SK-N-SH (cell line): Measurements from ENCODE around the gene RAPGEFL1. TPM values are rescaled to one million over a fixed set of nuclear protein-coding genes. Genes with fewer than 3 reads are reported as not detected.

Experiments used
- CTCF ChIA-PET: fragments of 300-600, 350-600 bp; formaldehyde crosslinking; extraction: SDS; loops from one replicate; lab custom pipeline; 2021; lab: Yijun Ruan, JAX
- POLR2A ChIA-PET: fragments of 350-600 bp; sonication (Branson Sonifier 250); formaldehyde crosslinking; extraction: SDS; loops from one replicate; lab custom pipeline; 2020; ENCODE audit warnings: antibody characterized with exemption, inconsistent platforms; lab: Yijun Ruan, JAX
- DNase-seq: peaks from one replicate; pipeline ENCODE4 v3.0.0; 2012
- H2AFZ ChIP-seq: fragments of 200-600 bp; sonication (generic); 2 replicates; pipeline ENCODE4 v1.8.1; 2016; ENCODE audit warnings: antibody characterized with exemption, mild to moderate bottlenecking, low read depth
- H3F3A ChIP-seq: fragments of 200-600 bp; sonication (generic); replicated peaks from 2 replicates; pipeline ENCODE3; 2016; ENCODE audit warnings: antibody characterized with exemption, mild to moderate bottlenecking; ENCODE audit not compliant: insufficient read depth
- H3K27ac ChIP-seq, 2 experiments: fragments of 200-500 bp in 1 of 2; fragments of 200-600 bp in 1 of 2; sonication (Bioruptor generic) in 1 of 2; sonication (generic), shearing (Covaris generic) in 1 of 2; 2 replicates each; pipeline versions ENCODE4 v1.5.1 to v1.6.1; 2014 to 2016; ENCODE audit warnings: low read depth in 2 of 2, inconsistent platforms in 1 of 2, low read length in 1 of 2, mild to moderate bottlenecking in 1 of 2, mixed read lengths in 1 of 2
- H3K27me3 ChIP-seq: fragments of 200-600 bp; sonication (generic), shearing (Covaris generic); 2 replicates; pipeline ENCODE4 v1.6.1; 2016; ENCODE audit warnings: mixed run types; ENCODE audit not compliant: insufficient read depth
- H3K36me3 ChIP-seq, 2 experiments: fragments of 200-500 bp in 1 of 2; fragments of 200-600 bp in 1 of 2; sonication (Bioruptor generic) in 1 of 2; sonication (generic) in 1 of 2; replicated peaks in 1 of 2; 2 replicates each; pipeline versions ENCODE3 to v1.5.1; 2014 to 2016; ENCODE audit warnings: low read length in 1 of 2, mild to moderate bottlenecking in 1 of 2; ENCODE audit not compliant: insufficient read depth in 2 of 2, control insufficient read depth in 1 of 2
- H3K4me1 ChIP-seq, 2 experiments: fragments of 200-500 bp in 1 of 2; fragments of 200-600 bp in 1 of 2; sonication (Bioruptor generic) in 1 of 2; sonication (generic), shearing (Covaris generic) in 1 of 2; 2 replicates each; pipeline versions ENCODE4 v1.5.1 to v1.6.1; 2014 to 2016; ENCODE audit warnings: low read depth in 1 of 2, low read length in 1 of 2, mixed run types in 1 of 2; ENCODE audit not compliant: insufficient read depth in 2 of 2, control insufficient read depth in 1 of 2
- H3K4me2 ChIP-seq: fragments of 200-600 bp; sonication (generic), shearing (Covaris generic); 2 replicates; pipeline ENCODE4 v1.6.1; 2017; ENCODE audit warnings: mixed run types
- H3K4me3 ChIP-seq, 2 experiments: fragments of 200-500 bp in 1 of 2; fragments of 200-600 bp in 1 of 2; sonication (Bioruptor generic) in 1 of 2; sonication (generic), shearing (Covaris generic) in 1 of 2; 2 replicates each; pipeline versions ENCODE4 v1.5.1 to v1.8.1; 2014 to 2016; ENCODE audit warnings: low read depth in 2 of 2, inconsistent platforms in 1 of 2, low read length in 1 of 2, mild to moderate bottlenecking in 1 of 2, mixed read lengths in 1 of 2, moderate library complexity in 1 of 2
- H3K79me2 ChIP-seq: fragments of 200-600 bp; sonication (generic); 2 replicates; pipeline ENCODE4 v1.8.1; 2017; ENCODE audit warnings: mild to moderate bottlenecking; ENCODE audit not compliant: insufficient read depth
- H3K9ac ChIP-seq: fragments of 200-600 bp; sonication (generic); 2 replicates; pipeline ENCODE4 v1.6.1; 2017; ENCODE audit warnings: mixed run types
- H3K9me2 ChIP-seq: fragments of 200-600 bp; sonication (generic); 2 replicates; pipeline ENCODE4 v1.6.1; 2017; ENCODE audit warnings: mixed run types
- H3K9me3 ChIP-seq: fragments of 200-600 bp; sonication (generic); 2 replicates; pipeline ENCODE4 v1.6.1; 2017; ENCODE audit warnings: mixed run types, mild to moderate bottlenecking, moderate library complexity
- H4K20me1 ChIP-seq: fragments of 200-600 bp; sonication (generic); 2 replicates; pipeline ENCODE4 v1.6.1; 2017; ENCODE audit warnings: mild to moderate bottlenecking, mixed run types; ENCODE audit not compliant: insufficient read depth
- CHD2 ChIP-seq: fragments of 150-350 bp; IDR thresholded peaks from 2 replicates; pipeline ENCODE4 v1.6.1; 2018; ENCODE audit warnings: low read length; ENCODE audit not compliant: partially characterized antibody
- EP300 ChIP-seq, 2 experiments: IDR thresholded peaks; 2 replicates each; pipeline versions ENCODE4 v1.4.0 to v1.6.1; 2012; ENCODE audit warnings: borderline replicate concordance in 1 of 2, low read depth in 1 of 2, low read length in 1 of 2
- EZH2phosphoT487 ChIP-seq: fragments of 200-600 bp; sonication (generic); IDR thresholded peaks from 2 replicates; pipeline ENCODE4 v1.6.1; 2017; ENCODE audit warnings: low read depth, mixed run types, mild to moderate bottlenecking, antibody characterized with exemption, moderate library complexity, borderline replicate concordance
- FOSL2 ChIP-seq: IDR thresholded peaks from 2 replicates; pipeline ENCODE4 v1.4.0; 2012; ENCODE audit warnings: low read depth, mild to moderate bottlenecking, moderate library complexity, borderline replicate concordance
- FOXJ3 ChIP-seq: sonication (generic); formaldehyde crosslinking; IDR thresholded peaks from 2 replicates; pipeline ENCODE4 v1.5.1; 2020; ENCODE audit warnings: mild to moderate bottlenecking, missing genetic modification reagents
- GATA2 ChIP-seq: sonication (generic); formaldehyde crosslinking; IDR thresholded peaks from 2 replicates; pipeline ENCODE4 v1.5.0; 2020; ENCODE audit warnings: mild to moderate bottlenecking, missing genetic modification reagents
- JUND ChIP-seq: IDR thresholded peaks from 2 replicates; pipeline ENCODE4 v1.4.0; 2012
- MXI1 ChIP-seq: IDR thresholded peaks from 2 replicates; pipeline ENCODE4 v1.6.1; 2012; ENCODE audit warnings: mild to moderate bottlenecking, low read depth, low read length, improper control_type of control experiment
- NRF1 ChIP-seq: IDR thresholded peaks from 2 replicates; pipeline ENCODE4 v1.6.1; 2012; ENCODE audit warnings: low read depth, mild to moderate bottlenecking, low read length
- RAD21 ChIP-seq: IDR thresholded peaks from 2 replicates; pipeline ENCODE4 v1.6.1; 2012; ENCODE audit warnings: mild to moderate bottlenecking, low read length
- RCOR1 ChIP-seq: fragments of 150-350 bp; IDR thresholded peaks from 2 replicates; pipeline ENCODE4 v1.6.1; 2017; ENCODE audit warnings: antibody characterized with exemption, low read length
- RFX5 ChIP-seq: IDR thresholded peaks from 2 replicates; pipeline ENCODE4 v1.6.1; 2012; ENCODE audit warnings: mild to moderate bottlenecking, improper control_type of control experiment, low read length
- RXRA ChIP-seq: IDR thresholded peaks from 2 replicates; pipeline ENCODE4 v1.4.0; 2012; ENCODE audit warnings: low read depth, mild to moderate bottlenecking, borderline replicate concordance
- TAF1 ChIP-seq: IDR thresholded peaks from 2 replicates; pipeline ENCODE4 v1.6.1; 2012; ENCODE audit warnings: low read depth, mild to moderate bottlenecking, low read length, moderate library complexity, borderline replicate concordance
- TCF12 ChIP-seq: IDR thresholded peaks from 2 replicates; pipeline ENCODE4 v1.4.0; 2012
- TEAD4 ChIP-seq: IDR thresholded peaks from 2 replicates; pipeline ENCODE4 v1.4.0; 2012; ENCODE audit warnings: mild to moderate bottlenecking, borderline replicate concordance; ENCODE audit not compliant: insufficient read depth
- WGBS: methylation state at CpG from one replicate; pipeline ENCODE4 v1.1.6; 2017; ENCODE audit warnings: low lambda C conversion rate; 5-methylcytosine and 5-hydroxymethylcytosine counted together
- polyA plus RNA-seq, 3 experiments: library from polyadenylated mRNA; depleted of rRNA; stranded (reverse); fragments of >200 nt; gene quantifications; 2 replicates each; pipeline ENCODE4 v1.2.3, GENCODE V29; 2012
- TF ChIP-seq, protein P1 (sequence below): IDR thresholded peaks from 2 replicates; pipeline ENCODE4; 2012
- TF ChIP-seq, protein P2 (sequence below): IDR thresholded peaks from 2 replicates; pipeline ENCODE4 v1.4.0; 2012; ENCODE audit warnings: low read depth, borderline replicate concordance
- TF ChIP-seq, protein P3 (sequence below): IDR thresholded peaks from 2 replicates; pipeline ENCODE4 v1.4.0; 2012; ENCODE audit warnings: low read depth
- TF ChIP-seq, protein P4 (sequence below): fragments of 200-600 bp; sonication (generic); IDR thresholded peaks from 2 replicates; pipeline ENCODE4 v1.6.1; 2017; ENCODE audit warnings: antibody characterized with exemption, mild to moderate bottlenecking, moderate library complexity
- TF ChIP-seq, protein P5 (sequence below): fragments of 150-350 bp; IDR thresholded peaks from 2 replicates; pipeline ENCODE4 v1.6.1; 2017; ENCODE audit warnings: antibody characterized with exemption, low read length, low read depth, borderline replicate concordance

RAPGEFL1 gene
- polyA plus RNA-seq, 1 of the 3 experiments (the other 2 are of a cell fraction), result 5.9 TPM

DNA sequence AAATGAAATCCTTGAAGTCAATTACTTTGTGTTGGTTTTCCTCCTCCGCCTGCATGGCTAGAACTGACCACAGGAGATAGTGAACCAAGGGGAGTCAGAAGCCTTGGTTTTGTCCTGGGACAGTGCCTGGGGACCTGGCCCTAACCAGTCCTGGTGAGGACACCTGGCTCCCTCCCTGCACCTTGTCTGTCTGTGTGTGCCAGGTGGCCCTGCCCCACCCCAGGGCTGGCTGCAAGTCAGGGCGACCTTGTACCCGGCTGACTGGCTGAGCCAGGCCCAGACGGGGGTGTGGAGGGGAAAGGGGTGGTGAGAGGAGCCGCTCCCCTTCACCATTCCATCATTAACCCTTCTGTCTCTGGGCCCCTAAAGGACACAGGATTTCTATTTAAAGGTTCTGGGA is 3.4 kb downstream of the RAPGEFL1 start (continued):
- TF ChIP-seq, protein P1, sequence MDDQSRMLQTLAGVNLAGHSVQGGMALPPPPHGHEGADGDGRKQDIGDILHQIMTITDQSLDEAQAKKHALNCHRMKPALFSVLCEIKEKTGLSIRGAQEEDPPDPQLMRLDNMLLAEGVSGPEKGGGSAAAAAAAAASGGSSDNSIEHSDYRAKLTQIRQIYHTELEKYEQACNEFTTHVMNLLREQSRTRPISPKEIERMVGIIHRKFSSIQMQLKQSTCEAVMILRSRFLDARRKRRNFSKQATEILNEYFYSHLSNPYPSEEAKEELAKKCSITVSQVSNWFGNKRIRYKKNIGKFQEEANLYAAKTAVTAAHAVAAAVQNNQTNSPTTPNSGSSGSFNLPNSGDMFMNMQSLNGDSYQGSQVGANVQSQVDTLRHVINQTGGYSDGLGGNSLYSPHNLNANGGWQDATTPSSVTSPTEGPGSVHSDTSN, result no peak
- TF ChIP-seq RFX5, result no peak
- no peak for TF ChIP-seq EZH2phosphoT487
- TF ChIP-seq, protein P2, sequence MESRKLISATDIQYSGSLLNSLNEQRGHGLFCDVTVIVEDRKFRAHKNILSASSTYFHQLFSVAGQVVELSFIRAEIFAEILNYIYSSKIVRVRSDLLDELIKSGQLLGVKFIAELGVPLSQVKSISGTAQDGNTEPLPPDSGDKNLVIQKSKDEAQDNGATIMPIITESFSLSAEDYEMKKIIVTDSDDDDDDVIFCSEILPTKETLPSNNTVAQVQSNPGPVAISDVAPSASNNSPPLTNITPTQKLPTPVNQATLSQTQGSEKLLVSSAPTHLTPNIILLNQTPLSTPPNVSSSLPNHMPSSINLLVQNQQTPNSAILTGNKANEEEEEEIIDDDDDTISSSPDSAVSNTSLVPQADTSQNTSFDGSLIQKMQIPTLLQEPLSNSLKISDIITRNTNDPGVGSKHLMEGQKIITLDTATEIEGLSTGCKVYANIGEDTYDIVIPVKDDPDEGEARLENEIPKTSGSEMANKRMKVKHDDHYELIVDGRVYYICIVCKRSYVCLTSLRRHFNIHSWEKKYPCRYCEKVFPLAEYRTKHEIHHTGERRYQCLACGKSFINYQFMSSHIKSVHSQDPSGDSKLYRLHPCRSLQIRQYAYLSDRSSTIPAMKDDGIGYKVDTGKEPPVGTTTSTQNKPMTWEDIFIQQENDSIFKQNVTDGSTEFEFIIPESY, result no peak
- TF ChIP-seq, protein P3, sequence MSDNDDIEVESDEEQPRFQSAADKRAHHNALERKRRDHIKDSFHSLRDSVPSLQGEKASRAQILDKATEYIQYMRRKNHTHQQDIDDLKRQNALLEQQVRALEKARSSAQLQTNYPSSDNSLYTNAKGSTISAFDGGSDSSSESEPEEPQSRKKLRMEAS, result no peak
- no peak for TF ChIP-seq FOXJ3 (CRISPR knock-in tag)

DNA sequence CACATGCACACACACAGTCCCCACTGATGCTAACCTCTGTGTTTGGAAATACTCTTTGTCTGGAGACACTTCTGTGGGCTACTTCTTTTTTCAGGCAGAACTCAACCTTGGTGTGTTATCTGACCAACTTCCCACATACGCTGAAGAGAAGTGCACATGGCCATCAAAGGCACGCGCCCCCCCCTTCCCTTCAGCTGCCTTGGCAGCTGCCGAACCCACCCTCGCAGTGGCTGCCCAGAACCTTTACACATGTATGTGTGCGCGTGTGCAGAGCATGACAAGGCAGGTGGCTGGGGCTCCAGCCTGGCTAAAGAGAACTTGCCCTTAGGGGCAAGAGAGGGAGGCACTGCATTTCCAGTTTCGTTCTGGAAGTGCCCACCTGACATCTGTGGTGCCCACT is 3.9 kb downstream of the RAPGEFL1 start:
- no peak overlapping the region for H3K27ac ChIP-seq
- no peaks in the 10 kb centered on the region for H3K79me2 ChIP-seq
- no peak for DNase-seq
- H2AFZ ChIP-seq, result no peak overlapping the region
- H3K4me2 ChIP-seq, result no peak overlapping the region
- peaks cover 6 to 32% of the 10 kb centered on the region in 2 experiments; a peak in 1 of 4 replicates for H3K4me1 ChIP-seq
- no peak overlapping the region for H3K9ac ChIP-seq
- TF ChIP-seq RAD21 (no peak), TEAD4 (no peak), CHD2 (no peak), MXI1 (no peak), RCOR1 (no peak), FOXJ3 (CRISPR knock-in tag) (no peak), RFX5 (no peak), NRF1 (no peak), TAF1 (no peak), TCF12 (no peak), FOSL2 (no peak), JUND (no peak), EP300 (IDR thresholded peaks at IDR 0.05; ENCODE audit: borderline replicate concordance in 1 of 2, low read depth in 1 of 2, low read length in 1 of 2) (no peak), RXRA (no peak), GATA2 (CRISPR knock-in tag) (no peak)
- TF ChIP-seq, protein P4, sequence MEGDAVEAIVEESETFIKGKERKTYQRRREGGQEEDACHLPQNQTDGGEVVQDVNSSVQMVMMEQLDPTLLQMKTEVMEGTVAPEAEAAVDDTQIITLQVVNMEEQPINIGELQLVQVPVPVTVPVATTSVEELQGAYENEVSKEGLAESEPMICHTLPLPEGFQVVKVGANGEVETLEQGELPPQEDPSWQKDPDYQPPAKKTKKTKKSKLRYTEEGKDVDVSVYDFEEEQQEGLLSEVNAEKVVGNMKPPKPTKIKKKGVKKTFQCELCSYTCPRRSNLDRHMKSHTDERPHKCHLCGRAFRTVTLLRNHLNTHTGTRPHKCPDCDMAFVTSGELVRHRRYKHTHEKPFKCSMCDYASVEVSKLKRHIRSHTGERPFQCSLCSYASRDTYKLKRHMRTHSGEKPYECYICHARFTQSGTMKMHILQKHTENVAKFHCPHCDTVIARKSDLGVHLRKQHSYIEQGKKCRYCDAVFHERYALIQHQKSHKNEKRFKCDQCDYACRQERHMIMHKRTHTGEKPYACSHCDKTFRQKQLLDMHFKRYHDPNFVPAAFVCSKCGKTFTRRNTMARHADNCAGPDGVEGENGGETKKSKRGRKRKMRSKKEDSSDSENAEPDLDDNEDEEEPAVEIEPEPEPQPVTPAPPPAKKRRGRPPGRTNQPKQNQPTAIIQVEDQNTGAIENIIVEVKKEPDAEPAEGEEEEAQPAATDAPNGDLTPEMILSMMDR, result no peak
- TF ChIP-seq, protein P5, sequence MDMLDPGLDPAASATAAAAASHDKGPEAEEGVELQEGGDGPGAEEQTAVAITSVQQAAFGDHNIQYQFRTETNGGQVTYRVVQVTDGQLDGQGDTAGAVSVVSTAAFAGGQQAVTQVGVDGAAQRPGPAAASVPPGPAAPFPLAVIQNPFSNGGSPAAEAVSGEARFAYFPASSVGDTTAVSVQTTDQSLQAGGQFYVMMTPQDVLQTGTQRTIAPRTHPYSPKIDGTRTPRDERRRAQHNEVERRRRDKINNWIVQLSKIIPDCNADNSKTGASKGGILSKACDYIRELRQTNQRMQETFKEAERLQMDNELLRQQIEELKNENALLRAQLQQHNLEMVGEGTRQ, result no peak
- TF ChIP-seq, protein P2, result no peak
- TF ChIP-seq, all 33 proteins: peak for 0
- CTCF ChIA-PET, result interaction anchor here (0.9 to 10.6 kb wide), 3 partner anchors 12 to 17 kb away, joined by 3 to 94 read pairs (median 33); no protein-coding TSS in a partner anchor
- POLR2A ChIA-PET, result no interaction called here
- peaks cover 3 to 6% of the 10 kb centered on the region in 2 experiments for H3K36me3 ChIP-seq
- WGBS, result 90% methylated on average over 8 of the region's 8 CpGs
- H4K20me1 ChIP-seq, result no peaks in the 10 kb centered on the region
- H3F3A ChIP-seq, result peaks cover 15% of the 10 kb centered on the region
- no peaks in the 10 kb centered on the region for H3K27me3 ChIP-seq
- H3K9me3 ChIP-seq, result no peaks in the 10 kb centered on the region
- H3K4me3 ChIP-seq, result no peak overlapping the region
- no peaks in the 10 kb centered on the region for H3K9me2 ChIP-seq
